WERI-Rb-1 (cell line): ENCODE measurements around the gene PAQR5.

Experiments
- DNase-seq: peaks from one replicate; pipeline ENCODE4 v3.0.0-alpha.2; 2020
- H3K27ac ChIP-seq: fragments of 250-450 bp; sonication (Bioruptor Pico); 2 replicates; pipeline ENCODE4 v1.5.1; 2020; ENCODE audit warnings: mild to moderate bottlenecking, moderate library complexity
- H3K27me3 ChIP-seq: fragments of 250-450 bp; sonication (Bioruptor Pico); 2 replicates; pipeline ENCODE4 v1.5.1; 2021; ENCODE audit warnings: mild to moderate bottlenecking, low read depth, moderate library complexity; ENCODE audit not compliant: insufficient read depth, severe bottlenecking
- H3K36me3 ChIP-seq: fragments of 250-450 bp; sonication (Bioruptor Pico); 2 replicates; pipeline ENCODE4 v1.5.1; 2020; ENCODE audit warnings: mild to moderate bottlenecking, moderate library complexity
- H3K4me3 ChIP-seq: 2 replicates; pipeline ENCODE4 v1.5.1; 2011; ENCODE audit warnings: low read depth, mild to moderate bottlenecking, control low read depth, low read length
- H3K9me3 ChIP-seq: fragments of 250-450 bp; sonication (Bioruptor Pico); 2 replicates; pipeline ENCODE4 v1.5.1; 2021; ENCODE audit warnings: mild to moderate bottlenecking, moderate library complexity; ENCODE audit not compliant: severe bottlenecking
- CTCF ChIP-seq: IDR thresholded peaks from 2 replicates; pipeline ENCODE4 v1.5.1; 2011; ENCODE audit warnings: low read depth, mild to moderate bottlenecking, control low read depth, inconsistent platforms, low read length

The PAQR5 gene

DNA sequence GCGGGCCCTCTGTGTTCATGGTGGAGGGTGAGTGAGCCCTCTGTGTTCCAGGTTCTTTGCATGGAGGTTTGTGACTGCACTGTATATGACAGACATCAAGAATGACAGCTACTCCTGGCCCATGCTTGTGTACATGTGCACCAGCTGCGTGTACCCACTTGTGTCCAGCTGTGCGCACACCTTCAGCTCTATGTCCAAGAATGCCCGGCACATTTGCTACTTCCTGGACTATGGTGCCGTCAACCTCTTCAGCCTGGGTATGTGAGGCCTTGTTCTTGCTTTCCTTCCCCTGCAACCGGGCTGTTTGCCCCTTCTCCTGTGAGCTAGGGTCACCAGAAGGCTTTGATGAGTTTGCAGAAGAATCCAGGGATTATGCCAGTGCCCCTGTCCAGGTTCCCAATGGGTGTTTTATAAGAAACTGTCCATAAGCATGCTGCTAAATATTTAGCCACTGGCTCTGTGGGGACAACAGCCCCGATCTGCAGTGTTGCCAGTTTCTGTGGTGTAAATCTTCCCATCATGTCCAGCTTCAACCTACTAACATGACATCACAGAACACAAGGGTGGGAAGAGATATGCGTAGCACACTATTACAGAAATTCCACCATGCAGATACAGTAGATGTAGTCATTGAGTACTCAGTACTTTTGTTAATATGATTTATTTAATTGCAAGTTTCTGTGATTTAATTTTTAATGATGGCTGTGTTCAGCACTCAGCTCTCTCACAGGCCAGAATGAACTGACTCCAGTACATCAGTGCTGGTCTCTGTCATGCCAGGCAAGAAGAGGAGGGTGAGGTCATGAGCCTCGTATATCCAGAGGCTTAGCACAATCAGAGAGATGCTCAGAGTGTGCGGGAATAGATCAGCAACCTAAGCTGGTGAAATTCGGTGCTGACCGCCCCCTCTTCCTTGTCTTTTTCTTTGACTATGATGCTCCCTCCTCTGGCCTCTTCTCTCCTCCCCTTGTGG is 86.2 kb downstream of the PAQR5 start:
- no peak for TF ChIP-seq CTCF
- DNase-seq = no peak
- no peaks in the 10 kb centered on the region for H3K27me3 ChIP-seq
- H3K36me3 ChIP-seq = no peaks in the 10 kb centered on the region
- no peaks in the 10 kb centered on the region for H3K9me3 ChIP-seq
- no peak overlapping the region for H3K4me3 ChIP-seq
- H3K27ac ChIP-seq = no peak overlapping the region

DNA sequence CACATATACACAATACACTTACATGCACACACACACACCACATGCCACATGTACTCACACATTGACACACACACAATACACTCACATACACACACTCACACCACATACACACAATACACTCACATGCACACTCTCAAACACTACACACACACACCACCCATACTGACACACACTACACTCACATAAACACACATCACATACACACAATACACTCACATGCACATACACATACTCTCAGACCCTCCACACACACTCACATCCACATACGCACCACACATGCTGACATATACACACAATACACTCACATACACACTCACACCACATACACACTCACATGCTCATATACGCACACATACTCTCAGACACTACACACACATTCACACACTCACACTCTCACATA is 87.1 kb downstream of the PAQR5 start:
- Histone ChIP-seq H3K9me3 (no peaks in the 10 kb centered on the region), H3K27me3 (no peaks in the 10 kb centered on the region), H3K36me3 (no peaks in the 10 kb centered on the region), H3K27ac (no peak overlapping the region), H3K4me3 (no peak overlapping the region)
- no peak for TF ChIP-seq CTCF
- DNase-seq = no peak

DNA sequence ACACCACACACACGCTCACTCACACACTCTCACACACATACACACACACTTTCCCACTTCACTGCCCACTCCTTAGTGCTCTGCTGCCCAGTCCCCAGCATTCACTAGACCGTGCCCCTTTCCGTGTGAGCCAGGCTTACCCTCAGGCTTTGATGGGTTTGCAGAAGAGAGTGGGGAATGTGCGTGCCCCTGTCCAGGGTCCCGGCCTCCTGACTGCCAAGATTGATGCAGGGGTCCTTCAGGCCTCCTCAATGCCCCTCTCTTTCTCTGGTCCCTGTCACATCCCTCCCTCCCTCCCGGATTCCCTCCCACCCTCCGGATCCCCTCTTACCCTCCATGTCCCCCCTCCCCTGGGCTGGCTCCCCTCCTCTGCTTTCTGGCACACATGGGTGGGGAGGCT is 87.6 kb downstream of the PAQR5 start:
- Histone ChIP-seq H3K4me3 (no peak overlapping the region), H3K9me3 (no peaks in the 10 kb centered on the region), H3K36me3 (no peaks in the 10 kb centered on the region), H3K27ac (no peak overlapping the region), H3K27me3 (no peaks in the 10 kb centered on the region)
- DNase-seq = no peak
- no peak for TF ChIP-seq CTCF

DNA sequence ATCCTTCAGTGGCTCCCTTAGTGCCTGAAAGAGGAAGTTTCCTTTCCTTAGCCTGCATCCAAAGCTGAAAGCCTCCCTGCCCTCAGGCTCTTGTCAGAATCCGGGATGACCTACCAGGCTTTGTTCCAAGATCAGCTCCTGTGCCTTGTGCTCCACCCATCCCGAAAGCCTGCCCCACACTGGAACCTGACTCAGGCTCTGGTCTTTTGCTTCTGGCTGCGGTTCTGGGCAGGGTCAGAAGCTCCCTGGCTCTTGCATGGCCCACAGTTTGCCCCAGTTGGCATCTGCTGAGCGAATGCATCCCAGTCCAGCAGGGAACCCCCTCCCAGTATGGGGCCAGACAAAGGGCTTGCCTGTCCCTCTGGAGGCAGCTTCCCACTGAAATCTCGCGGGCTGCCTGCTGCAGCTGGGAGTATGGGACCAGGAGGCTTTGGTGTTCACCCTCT is 89.6 kb downstream of the PAQR5 start:
- TF ChIP-seq CTCF = no peak
- no peak overlapping the region for H3K4me3 ChIP-seq
- no peaks in the 10 kb centered on the region for H3K27me3 ChIP-seq
- no peaks in the 10 kb centered on the region for H3K9me3 ChIP-seq
- H3K27ac ChIP-seq = no peak overlapping the region
- no peak for DNase-seq
- no peaks in the 10 kb centered on the region for H3K36me3 ChIP-seq

- H3K27me3 ChIP-seq = no peaks in the 10 kb centered on the region
- no peak for DNase-seq
- H3K36me3 ChIP-seq = no peaks in the 10 kb centered on the region
- no peaks in the 10 kb centered on the region for H3K9me3 ChIP-seq
- no peak overlapping the region for H3K27ac ChIP-seq
- H3K4me3 ChIP-seq = no peak overlapping the region
- no peak for TF ChIP-seq CTCF
Measured at GRCh38 chr15:69389426-69389825, 90.7 kb downstream of the PAQR5 start.
